ENCODE results near the gene LSP1.
A peak's percentile ranks its signal among the peaks of the same experiment; 100 is the strongest.

LSP1 gene

DNA sequence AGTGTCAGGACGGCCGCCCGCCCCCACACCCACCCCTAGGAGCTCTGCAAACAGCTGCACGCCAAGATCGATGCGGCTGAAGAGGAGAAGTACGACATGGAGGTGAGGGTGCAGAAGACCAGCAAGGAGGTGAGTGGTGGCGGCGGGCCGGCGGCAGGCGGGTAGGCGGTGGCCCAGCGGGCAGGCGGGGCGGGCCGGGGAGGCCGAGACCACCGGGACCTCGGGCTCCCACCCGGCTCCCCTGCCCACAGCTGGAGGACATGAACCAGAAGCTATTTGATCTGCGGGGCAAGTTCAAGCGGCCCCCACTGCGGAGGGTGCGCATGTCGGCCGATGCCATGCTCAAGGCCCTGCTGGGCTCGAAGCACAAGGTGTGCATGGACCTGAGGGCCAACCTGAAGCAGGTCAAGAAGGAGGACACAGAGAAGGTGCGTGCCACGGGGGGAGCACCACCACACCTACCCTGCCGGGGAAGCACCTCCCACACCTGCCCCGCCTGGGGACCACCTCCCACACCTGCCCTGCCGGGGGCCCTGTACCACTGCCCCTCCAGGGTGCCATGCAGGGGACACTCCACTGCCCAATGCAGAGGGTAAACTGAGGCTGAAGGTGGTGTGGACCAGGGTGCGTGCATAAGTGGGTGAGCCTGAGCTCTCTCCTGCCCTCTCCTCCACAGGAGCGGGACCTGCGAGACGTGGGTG, 12.0 kb upstream of the LSP1 start:
- H3K4me3 ChIP-seq (ENCODE audit: low read depth, low read length): no peak overlapping the region
- in situ Hi-C loops (cut with HindIII; ENCODE audit: low sequenced_read_pairs): no loop called here
- TF ChIP-seq, protein P1, sequence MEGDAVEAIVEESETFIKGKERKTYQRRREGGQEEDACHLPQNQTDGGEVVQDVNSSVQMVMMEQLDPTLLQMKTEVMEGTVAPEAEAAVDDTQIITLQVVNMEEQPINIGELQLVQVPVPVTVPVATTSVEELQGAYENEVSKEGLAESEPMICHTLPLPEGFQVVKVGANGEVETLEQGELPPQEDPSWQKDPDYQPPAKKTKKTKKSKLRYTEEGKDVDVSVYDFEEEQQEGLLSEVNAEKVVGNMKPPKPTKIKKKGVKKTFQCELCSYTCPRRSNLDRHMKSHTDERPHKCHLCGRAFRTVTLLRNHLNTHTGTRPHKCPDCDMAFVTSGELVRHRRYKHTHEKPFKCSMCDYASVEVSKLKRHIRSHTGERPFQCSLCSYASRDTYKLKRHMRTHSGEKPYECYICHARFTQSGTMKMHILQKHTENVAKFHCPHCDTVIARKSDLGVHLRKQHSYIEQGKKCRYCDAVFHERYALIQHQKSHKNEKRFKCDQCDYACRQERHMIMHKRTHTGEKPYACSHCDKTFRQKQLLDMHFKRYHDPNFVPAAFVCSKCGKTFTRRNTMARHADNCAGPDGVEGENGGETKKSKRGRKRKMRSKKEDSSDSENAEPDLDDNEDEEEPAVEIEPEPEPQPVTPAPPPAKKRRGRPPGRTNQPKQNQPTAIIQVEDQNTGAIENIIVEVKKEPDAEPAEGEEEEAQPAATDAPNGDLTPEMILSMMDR (IDR thresholded peaks at IDR 0.05; ENCODE audit: low read depth, low read length): no peak
- DNase-seq (ENCODE audit: low read depth, low spot score): no peak

DNA sequence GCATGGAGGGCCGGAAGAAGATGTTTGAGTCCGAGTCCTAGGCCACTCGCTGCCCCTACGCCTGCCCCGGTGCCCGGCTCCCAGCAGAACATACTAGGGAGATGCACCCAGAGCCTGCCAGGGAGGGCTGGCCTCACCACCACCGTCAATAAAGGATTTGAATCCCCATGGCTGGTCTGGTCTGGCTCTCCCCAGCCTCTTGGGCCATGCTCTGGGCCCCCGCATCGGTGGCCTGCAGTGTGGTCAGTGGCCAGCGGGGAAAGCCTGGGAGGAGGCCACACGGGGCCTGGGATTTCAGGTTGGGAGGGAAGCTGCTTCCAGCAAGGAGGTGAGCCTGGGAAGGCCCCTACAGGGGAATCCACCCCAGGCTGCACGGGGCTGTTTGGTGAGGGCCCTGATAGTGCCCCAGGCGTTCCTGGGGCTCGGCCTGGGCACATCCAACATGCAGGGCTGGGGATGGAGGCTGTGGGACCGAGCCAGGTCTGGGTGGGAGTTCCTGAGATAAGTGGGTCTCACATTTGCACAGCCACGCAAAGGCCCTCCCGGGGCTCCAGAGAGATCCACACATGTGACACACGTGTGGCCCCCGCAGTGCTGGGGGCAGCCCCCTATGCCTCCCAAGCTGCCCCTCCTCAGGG, 11.3 kb upstream of the LSP1 start:
- in situ Hi-C loops (cut with HindIII; ENCODE audit: low sequenced_read_pairs): no loop called here
- TF ChIP-seq, protein P1 (IDR thresholded peaks at IDR 0.05; ENCODE audit: low read depth, low read length): no peak
- no peak overlapping the region for H3K4me3 ChIP-seq (ENCODE audit: low read depth, low read length)
- no peak for DNase-seq (ENCODE audit: low read depth, low spot score)

DNA sequence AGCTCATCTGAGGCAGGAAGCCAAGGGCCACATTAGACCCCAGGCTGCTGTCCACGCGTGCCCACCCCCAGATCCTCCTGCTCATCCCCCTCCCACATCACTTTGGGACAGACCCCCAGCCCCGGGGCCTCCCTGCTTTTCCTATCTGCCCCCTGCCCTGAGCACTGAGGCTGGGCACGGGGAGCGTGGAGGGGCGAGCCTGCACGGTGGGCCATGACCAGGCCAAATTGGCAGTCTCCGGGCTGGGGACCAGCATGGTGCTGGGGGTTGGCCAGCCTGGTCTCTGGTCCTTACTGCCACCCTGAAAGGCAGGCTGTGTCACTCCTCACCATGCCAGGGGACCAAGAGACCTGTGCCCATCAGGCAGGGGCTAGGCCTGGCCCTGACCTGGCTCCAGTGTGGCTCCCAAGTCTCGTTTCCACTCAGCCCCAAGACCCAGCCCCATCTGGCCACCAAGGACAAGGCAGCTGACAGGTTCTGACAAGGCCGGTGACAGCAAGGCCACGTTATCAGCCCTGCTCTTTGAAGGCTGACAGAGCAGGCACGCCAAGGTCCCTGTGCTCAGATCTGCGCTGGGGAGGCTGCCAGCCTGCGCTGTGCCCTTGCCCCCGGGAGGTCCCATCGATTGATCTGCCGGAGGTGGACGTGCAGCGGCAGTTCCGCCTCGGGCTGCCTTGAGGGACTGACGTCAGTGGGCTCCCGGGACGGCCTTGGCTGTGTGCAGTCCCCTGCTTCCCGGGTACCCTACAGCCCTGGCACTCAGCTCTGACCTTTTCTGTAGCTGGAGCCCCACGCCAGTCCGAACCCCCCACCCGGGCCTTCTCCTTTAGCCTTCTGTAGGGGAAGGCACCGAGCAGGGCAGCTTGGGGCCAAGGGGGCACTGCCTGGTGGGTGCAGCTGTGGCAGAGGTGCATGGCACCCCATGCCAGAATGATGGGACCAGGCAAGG, 10.5 kb upstream of the LSP1 start:
- no peak overlapping the region for H3K4me3 ChIP-seq (ENCODE audit: low read depth, low read length)
- DNase-seq (ENCODE audit: low read depth, low spot score): no peak
- TF ChIP-seq, protein P1 (IDR thresholded peaks at IDR 0.05; ENCODE audit: low read depth, low read length): no peak
- in situ Hi-C loops (cut with HindIII; ENCODE audit: low sequenced_read_pairs): no loop called here

DNA sequence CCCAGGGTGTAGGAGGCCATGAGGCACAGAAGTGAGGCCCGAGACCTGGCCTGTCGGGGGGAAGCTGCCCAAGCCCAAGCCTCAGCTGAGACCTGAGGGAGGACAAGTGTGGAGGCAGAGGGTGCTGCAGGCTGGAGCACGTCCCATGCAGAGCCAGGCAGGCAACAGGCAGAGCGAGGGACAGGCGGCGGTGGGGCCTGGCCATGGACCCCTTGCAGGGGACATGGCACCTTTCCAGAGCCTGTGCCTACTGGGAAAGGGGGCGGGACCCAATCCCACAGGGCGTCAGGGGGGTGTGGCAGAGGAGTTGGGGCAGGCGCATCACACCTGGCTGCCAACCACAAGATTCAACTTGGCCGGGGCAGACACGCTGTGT, 9.8 kb upstream of the LSP1 start:
- no peak for DNase-seq (ENCODE audit: low read depth, low spot score)
- TF ChIP-seq, protein P1 (IDR thresholded peaks at IDR 0.05; ENCODE audit: low read depth, low read length): no peak
- in situ Hi-C loops (cut with HindIII; ENCODE audit: low sequenced_read_pairs): no loop called here
- H3K4me3 ChIP-seq (ENCODE audit: low read depth, low read length): no peak overlapping the region

DNA sequence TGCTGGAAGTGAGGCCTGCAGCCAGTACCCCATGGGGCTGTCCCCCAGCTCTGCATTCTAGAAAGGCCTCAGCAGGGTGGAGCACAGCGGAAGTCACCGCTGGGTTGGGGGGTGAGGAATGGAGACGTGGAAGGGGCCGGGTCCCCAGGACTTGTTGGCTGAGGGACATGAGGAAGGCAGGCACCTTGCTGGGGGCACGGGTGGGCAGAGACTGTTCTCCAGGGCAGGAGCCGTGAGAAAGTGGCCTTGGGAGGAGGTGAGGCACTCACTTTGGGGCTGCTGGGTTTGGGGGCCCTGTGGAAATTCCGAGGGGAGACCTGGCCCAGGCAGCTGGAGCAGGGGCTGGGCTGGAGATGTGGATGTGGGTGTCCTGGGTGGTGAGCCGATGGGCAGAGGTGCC, 9.1 kb upstream of the LSP1 start:
- no peak for DNase-seq (ENCODE audit: low read depth, low spot score)
- H3K4me3 ChIP-seq (ENCODE audit: low read depth, low read length): no peak overlapping the region
- TF ChIP-seq, protein P1 (IDR thresholded peaks at IDR 0.05; ENCODE audit: low read depth, low read length): no peak
- in situ Hi-C loops (cut with HindIII; ENCODE audit: low sequenced_read_pairs): no loop called here

DNA sequence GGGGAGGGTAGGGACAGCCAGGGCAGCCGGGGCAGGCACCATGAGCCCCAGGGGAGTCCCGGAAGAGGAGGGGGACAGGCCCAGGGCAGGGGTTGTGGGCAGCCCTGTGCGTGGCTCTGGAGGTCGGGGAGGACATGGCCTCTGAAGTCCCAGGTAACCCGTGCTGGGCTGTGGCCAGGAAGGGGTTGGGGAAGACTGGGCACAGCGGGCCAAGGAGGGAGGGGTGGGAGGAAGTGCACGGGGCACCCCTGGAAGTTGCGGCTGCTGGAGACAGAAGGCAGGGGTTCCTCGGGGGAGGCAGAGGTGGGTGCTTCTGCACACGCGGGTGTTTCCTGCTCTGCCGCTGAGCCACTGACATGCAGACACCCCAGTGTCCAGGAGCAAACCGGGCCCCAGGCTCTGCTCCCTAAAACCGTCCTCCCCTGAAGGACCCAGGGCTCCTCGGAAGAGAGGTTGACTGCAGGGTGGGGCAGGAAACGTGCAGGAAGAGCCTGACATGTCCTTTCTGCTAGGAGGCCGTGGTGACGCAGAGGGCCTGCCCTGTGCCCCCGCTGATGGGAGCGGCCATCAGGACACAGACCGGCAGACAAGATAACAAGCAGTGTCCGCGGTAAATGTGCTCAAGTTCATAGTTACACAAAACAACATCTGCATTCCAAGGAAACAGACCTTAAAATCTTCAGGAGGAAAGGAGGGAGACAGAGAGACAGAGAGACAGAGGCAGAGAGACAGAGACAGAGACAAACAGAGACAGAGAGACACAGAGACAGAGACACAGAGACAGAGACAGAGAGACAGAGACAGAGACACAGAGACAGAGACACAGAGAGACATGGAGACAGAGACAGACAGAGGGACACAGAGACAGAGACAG, 8.4 kb upstream of the LSP1 start:
- in situ Hi-C loops (cut with HindIII; ENCODE audit: low sequenced_read_pairs): no loop called here
- no peak overlapping the region for H3K4me3 ChIP-seq (ENCODE audit: low read depth, low read length)
- peak; percentile 6 for DNase-seq (ENCODE audit: low read depth, low spot score)
- TF ChIP-seq, protein P1 (IDR thresholded peaks at IDR 0.05; ENCODE audit: low read depth, low read length): no peak

Data from astrocyte of the spinal cord (primary cell).